K562 (cell line): ENCODE results near the gene BLTP3B. TPM values are rescaled to one million over a fixed set of nuclear protein-coding genes. Genes with fewer than 3 reads are reported as not detected.

Experiments
- CUX1 ChIP-seq: fragments of 200-800 bp; sonication (Bioruptor generic); IDR thresholded peaks from 2 replicates; pipeline ENCODE4 v1.6.1; 2016; ENCODE audit warnings: missing genetic modification characterization, missing compliant biosample characterization
- JUND ChIP-seq, 2 experiments: IDR thresholded peaks; 2 replicates in 1 of 2; 3 replicates in 1 of 2; pipeline ENCODE4 v1.6.1; 2011; ENCODE audit warnings: borderline replicate concordance in 2 of 2, low read depth in 2 of 2, low read length in 2 of 2, improper control_type of control experiment in 1 of 2, missing biosample characterization in 1 of 2, missing genetic modification characterization in 1 of 2, missing genetic modification reagents in 1 of 2
- SP2 ChIP-seq: IDR thresholded peaks from 2 replicates; pipeline ENCODE4 v1.6.1; 2011; ENCODE audit warnings: mild to moderate bottlenecking, low read depth, low read length, moderate library complexity; ENCODE audit not compliant: poor library complexity, severe bottlenecking; ENCODE audit errors: extremely low read depth
- polyA plus RNA-seq, 8 experiments: library from polyadenylated mRNA; depleted of rRNA in 4 of 8; stranded (reverse) in 5 of 8; unstranded in 3 of 8; fragments of >200 nt; fragmentation: Nextera tagmentation in 2 of 8; fragmentation: Illumina TruSeq in 1 of 8; extraction: Ambion mirVana in 2 of 8; extraction: Trizol in 1 of 8; gene quantifications; 2 replicates each; pipeline versions ENCODE4 v1.2.1 to v1.2.3, GENCODE V29; 2011 to 2014; ENCODE audit warnings: inconsistent platforms in 1 of 8, missing spikeins in 1 of 8
- total RNA-seq, 7 experiments: library from RNA; depleted of rRNA in 6 of 7; stranded (reverse); fragments of >200 nt in 6 of 7; fragmentation: Illumina TruSeq in 2 of 7; extraction: Trizol in 2 of 7; gene quantifications; 2 replicates each; pipeline versions ENCODE4 v1.2.1 to v1.2.3, GENCODE V29; 2011 to 2021; ENCODE audit warnings: low replicate concordance in 1 of 7
- TF ChIP-seq, protein P1 (sequence below): fragments of 250-450 bp; sonication (Bioruptor Pico); IDR thresholded peaks from 2 replicates; pipeline ENCODE4 v1.5.0; 2021; ENCODE audit warnings: mild to moderate bottlenecking, borderline replicate concordance

BLTP3B gene
- total and polyA plus RNA-seq, 9 of the 15 experiments (the other 6 are each of a cell fraction or from before 2014, with no cell fraction given): 3.9 to 27.4 (median 19.7) TPM

- TF ChIP-seq, protein P1, sequence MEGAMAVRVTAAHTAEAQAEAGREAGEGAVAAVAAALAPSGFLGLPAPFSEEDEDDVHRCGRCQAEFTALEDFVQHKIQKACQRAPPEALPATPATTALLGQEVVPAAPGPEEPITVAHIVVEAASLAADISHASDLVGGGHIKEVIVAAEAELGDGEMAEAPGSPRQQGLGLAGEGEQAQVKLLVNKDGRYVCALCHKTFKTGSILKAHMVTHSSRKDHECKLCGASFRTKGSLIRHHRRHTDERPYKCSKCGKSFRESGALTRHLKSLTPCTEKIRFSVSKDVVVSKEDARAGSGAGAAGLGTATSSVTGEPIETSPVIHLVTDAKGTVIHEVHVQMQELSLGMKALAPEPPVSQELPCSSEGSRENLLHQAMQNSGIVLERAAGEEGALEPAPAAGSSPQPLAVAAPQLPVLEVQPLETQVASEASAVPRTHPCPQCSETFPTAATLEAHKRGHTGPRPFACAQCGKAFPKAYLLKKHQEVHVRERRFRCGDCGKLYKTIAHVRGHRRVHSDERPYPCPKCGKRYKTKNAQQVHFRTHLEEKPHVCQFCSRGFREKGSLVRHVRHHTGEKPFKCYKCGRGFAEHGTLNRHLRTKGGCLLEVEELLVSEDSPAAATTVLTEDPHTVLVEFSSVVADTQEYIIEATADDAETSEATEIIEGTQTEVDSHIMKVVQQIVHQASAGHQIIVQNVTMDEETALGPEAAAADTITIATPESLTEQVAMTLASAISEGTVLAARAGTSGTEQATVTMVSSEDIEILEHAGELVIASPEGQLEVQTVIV (CRISPR knock-in tag): no peak
- TF ChIP-seq CUX1 (CRISPR knock-in tag) (no peak), SP2 (no peak), JUND (IDR thresholded peaks at IDR 0.05; ENCODE audit: borderline replicate concordance, low read depth, low read length) (no peak), JUND (tag; IDR thresholded peaks at IDR 0.05; ENCODE audit: borderline replicate concordance, low read depth, low read length) (no peak)
Measured at GRCh38 chr12:100153131-100153530, 10.5 kb upstream of the BLTP3B start (continued).
